SU-DHL-6 (cell line): ENCODE measurements around the gene SYNJ2BP.

Experiments
- H2AFZ ChIP-seq: fragments of 200-600 bp; sonication (generic); 2 replicates; pipeline ENCODE4 v1.6.1; 2014; ENCODE audit warnings: low read depth, mild to moderate bottlenecking, moderate library complexity, mixed read lengths, antibody characterized with exemption, low read length; ENCODE audit not compliant: severe bottlenecking
- H3F3A ChIP-seq: fragments of 200-600 bp; shearing (Covaris generic); 2 replicates; pipeline ENCODE4 v1.6.0; 2016; ENCODE audit warnings: antibody characterized with exemption, mild to moderate bottlenecking; ENCODE audit not compliant: insufficient read depth
- H3K27ac ChIP-seq: fragments of 200-600 bp; sonication (generic); 2 replicates; pipeline ENCODE4 v1.5.1; 2016; ENCODE audit warnings: low read depth, mild to moderate bottlenecking, low read length, moderate library complexity, mixed read lengths
- H3K27me3 ChIP-seq: fragments of 200-600 bp; sonication (generic), shearing (Covaris generic); 2 replicates; pipeline ENCODE4 v1.6.0; 2014; ENCODE audit warnings: mild to moderate bottlenecking, low read length
- H3K36me3 ChIP-seq: fragments of 200-600 bp; sonication (generic); 2 replicates; pipeline ENCODE4 v1.6.1; 2014; ENCODE audit warnings: mild to moderate bottlenecking, low read length, mixed read lengths
- H3K4me2 ChIP-seq: fragments of 300-600, 200-600 bp; shearing (Covaris generic), sonication (generic); 2 replicates; pipeline ENCODE4 v1.6.0; 2014; ENCODE audit warnings: low read length, low read depth, mild to moderate bottlenecking; ENCODE audit not compliant: poor library complexity, severe bottlenecking
- H3K4me3 ChIP-seq: fragments of 200-600 bp; sonication (generic); 2 replicates; pipeline ENCODE4 v1.5.1; 2014; ENCODE audit warnings: antibody characterized with exemption, low read length, mild to moderate bottlenecking, mixed read lengths; ENCODE audit not compliant: insufficient read depth, poor library complexity, severe bottlenecking
- H3K79me2 ChIP-seq: fragments of 200-600 bp; sonication (generic); 2 replicates; pipeline ENCODE4 v1.6.1; 2014; ENCODE audit warnings: mild to moderate bottlenecking, low read length, moderate library complexity; ENCODE audit not compliant: insufficient read depth
- H3K9ac ChIP-seq: fragments of 200-600 bp; sonication (generic); 2 replicates; pipeline ENCODE4 v1.7.0; 2014; ENCODE audit warnings: mild to moderate bottlenecking, low read length
- H3K9me2 ChIP-seq: fragments of 200-600 bp; sonication (generic); replicated peaks from 2 replicates; pipeline ENCODE4 v1.6.1; 2014; ENCODE audit warnings: low read length; ENCODE audit not compliant: insufficient read depth
- H3K9me3 ChIP-seq: fragments of 200-600 bp; sonication (generic); 2 replicates; pipeline ENCODE4 v1.6.1; 2014; ENCODE audit warnings: low read length, mixed read lengths; ENCODE audit not compliant: insufficient read depth
- H4K20me1 ChIP-seq: fragments of 200-600 bp; sonication (generic); 2 replicates; pipeline ENCODE4 v1.6.1; 2014; ENCODE audit warnings: low read depth, mild to moderate bottlenecking, antibody characterized with exemption, low read length, moderate library complexity, mixed read lengths
- CTCF ChIP-seq: fragments of 200-600 bp; sonication (generic); IDR thresholded peaks from one replicate; pipeline ENCODE4 v1.5.1; 2017; ENCODE audit warnings: antibody characterized with exemption, mild to moderate bottlenecking, low read length, moderate library complexity; ENCODE audit not compliant: insufficient read depth, poor library complexity, severe bottlenecking
- EZH2phosphoT487 ChIP-seq: fragments of 200-600 bp; sonication (generic), shearing (Covaris generic); conservative IDR thresholded peaks from 2 replicates; pipeline ENCODE4 v1.6.1; 2018; ENCODE audit warnings: mild to moderate bottlenecking, antibody characterized with exemption, low read length, moderate library complexity, mixed read lengths

The SYNJ2BP gene

GRCh38 chr14:70378696-70379095 lies 38.2 kb downstream of the SYNJ2BP start:
- no peak overlapping the region for H3K4me2 ChIP-seq
- H3K27ac ChIP-seq: no peak overlapping the region
- H3K9me3 ChIP-seq: no peaks in the 10 kb centered on the region
- no peaks in the 10 kb centered on the region for H3F3A ChIP-seq
- H2AFZ ChIP-seq: no peak overlapping the region
- H3K27me3 ChIP-seq: no peaks in the 10 kb centered on the region
- H3K79me2 ChIP-seq: no peaks in the 10 kb centered on the region
- H3K9ac ChIP-seq: no peak overlapping the region
- no peaks in the 10 kb centered on the region for H3K36me3 ChIP-seq
- no peak overlapping the region for H3K4me3 ChIP-seq
- no peak for TF ChIP-seq EZH2phosphoT487
- TF ChIP-seq CTCF: no peak
- no peaks in the 10 kb centered on the region for H3K9me2 ChIP-seq
- no peaks in the 10 kb centered on the region for H4K20me1 ChIP-seq
